Calu3 (cell line): Measurements from ENCODE around the gene ZNF532. TPM values are rescaled to one million over a fixed set of nuclear protein-coding genes. Genes with fewer than 3 reads are reported as not detected.

ENCODE experiments used
- BruUV-seq: library from RNA; stranded (reverse); fragments of 400-500 nt; replicated peaks from 2 replicates; lab custom pipeline; 2021; lab: Mats Ljungman, UMichigan
- CTCF ChIA-PET: fragments of 300-600 bp; sonication (Branson Sonifier 250); formaldehyde crosslinking; loops from one replicate; lab custom pipeline; 2022; ENCODE audit warnings: antibody characterized with exemption; lab: Charles Lee
- DNase-seq: peaks from one replicate; pipeline ENCODE4 v3.0.0; 2022
- H3K27ac Mint-ChIP-seq: one replicate; pipeline ENCODE4 v1.8.0; 2022; ENCODE audit warnings: mixed read lengths; ENCODE audit not compliant: unreplicated experiment
- H3K27me3 Mint-ChIP-seq: one replicate; pipeline ENCODE4 v1.8.0; 2022; ENCODE audit warnings: mixed read lengths; ENCODE audit not compliant: unreplicated experiment
- H3K36me3 Mint-ChIP-seq: one replicate; pipeline ENCODE4 v1.8.0; 2022; ENCODE audit warnings: mild to moderate bottlenecking, moderate library complexity, mixed read lengths; ENCODE audit not compliant: insufficient read depth, unreplicated experiment
- H3K4me1 Mint-ChIP-seq: one replicate; pipeline ENCODE4 v1.8.0; 2022; ENCODE audit warnings: mild to moderate bottlenecking, low read depth, mixed read lengths; ENCODE audit not compliant: unreplicated experiment
- H3K4me3 Mint-ChIP-seq: one replicate; pipeline ENCODE4 v1.8.0; 2022; ENCODE audit warnings: mild to moderate bottlenecking, low read depth, moderate library complexity, mixed read lengths; ENCODE audit not compliant: unreplicated experiment
- H3K9me3 Mint-ChIP-seq: one replicate; pipeline ENCODE4 v1.8.0; 2022; ENCODE audit warnings: low read depth, mixed read lengths; ENCODE audit not compliant: unreplicated experiment
- intact Hi-C: fragments of 100-400 bp; cut with micrococcal nuclease; formaldehyde crosslinking; loops from one replicate; pipeline ENCODE4 v1.10.0; 2022; ENCODE audit not compliant: unreplicated experiment
- total RNA-seq: library from RNA; stranded (reverse); gene quantifications from 2 replicates; pipeline ENCODE4 v1.2.3, GENCODE V29; 2022
- TF ChIP-seq, protein P1 (sequence below): fragments of 200-600 bp; IDR thresholded peaks from one replicate; pipeline ENCODE4 v1.8.0; 2022; ENCODE audit warnings: antibody characterized with exemption; ENCODE audit not compliant: unreplicated experiment

Gene ZNF532
- total RNA-seq, 1 experiment from 2014 or later = 150 TPM

DNA sequence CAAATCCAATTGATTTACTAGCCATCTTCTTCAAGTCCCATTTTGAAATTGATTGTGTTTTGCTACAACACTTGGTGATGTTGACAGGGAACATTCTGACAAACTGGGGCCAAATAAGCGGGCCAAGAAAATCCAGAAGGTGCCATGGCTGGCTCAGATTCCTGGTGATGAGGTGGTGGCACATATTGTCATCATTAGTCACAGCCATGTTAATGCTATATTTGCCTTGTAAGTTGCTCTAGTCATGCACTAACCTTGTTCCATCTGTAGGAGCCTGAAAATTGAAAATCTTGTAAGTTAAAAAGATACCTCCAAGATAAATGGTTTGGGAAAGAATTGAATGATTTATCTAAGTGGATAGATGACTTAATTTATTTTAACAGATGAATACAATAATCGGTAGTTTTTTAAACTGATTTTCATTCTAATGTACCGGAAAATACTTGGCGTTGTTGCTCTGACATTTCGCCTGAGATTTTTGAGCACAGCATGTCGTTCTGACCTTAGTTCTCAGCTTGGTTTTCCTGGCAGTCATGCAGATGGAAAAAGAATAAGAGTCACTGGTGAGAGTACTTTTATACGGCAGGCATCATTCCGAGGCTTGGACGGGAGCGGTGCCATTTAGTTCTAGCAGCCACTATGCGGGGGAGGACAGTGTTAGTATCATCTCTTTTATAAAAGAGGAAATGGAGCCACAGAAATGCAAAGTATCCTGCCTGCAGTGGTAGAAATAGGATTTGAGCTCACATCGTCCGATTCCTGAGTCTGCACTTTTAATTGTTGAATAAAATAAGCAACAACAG is 133.9 kb downstream of the ZNF532 start:
- Mint-ChIP-seq H3K27ac (no peak overlapping the region), H3K36me3 (peaks cover 3% of the 10 kb centered on the region), H3K9me3 (peaks cover 5% of the 10 kb centered on the region), H3K4me1 (peaks cover 51% of the 10 kb centered on the region), H3K27me3 (no peaks in the 10 kb centered on the region), H3K4me3 (no peak overlapping the region)
- DNase-seq = no peak
- CTCF ChIA-PET = interaction anchor here (0.6 kb wide), 1 partner anchor 1946 kb away, joined by 5 read pairs; no protein-coding TSS in a partner anchor
- TF ChIP-seq, protein P1, sequence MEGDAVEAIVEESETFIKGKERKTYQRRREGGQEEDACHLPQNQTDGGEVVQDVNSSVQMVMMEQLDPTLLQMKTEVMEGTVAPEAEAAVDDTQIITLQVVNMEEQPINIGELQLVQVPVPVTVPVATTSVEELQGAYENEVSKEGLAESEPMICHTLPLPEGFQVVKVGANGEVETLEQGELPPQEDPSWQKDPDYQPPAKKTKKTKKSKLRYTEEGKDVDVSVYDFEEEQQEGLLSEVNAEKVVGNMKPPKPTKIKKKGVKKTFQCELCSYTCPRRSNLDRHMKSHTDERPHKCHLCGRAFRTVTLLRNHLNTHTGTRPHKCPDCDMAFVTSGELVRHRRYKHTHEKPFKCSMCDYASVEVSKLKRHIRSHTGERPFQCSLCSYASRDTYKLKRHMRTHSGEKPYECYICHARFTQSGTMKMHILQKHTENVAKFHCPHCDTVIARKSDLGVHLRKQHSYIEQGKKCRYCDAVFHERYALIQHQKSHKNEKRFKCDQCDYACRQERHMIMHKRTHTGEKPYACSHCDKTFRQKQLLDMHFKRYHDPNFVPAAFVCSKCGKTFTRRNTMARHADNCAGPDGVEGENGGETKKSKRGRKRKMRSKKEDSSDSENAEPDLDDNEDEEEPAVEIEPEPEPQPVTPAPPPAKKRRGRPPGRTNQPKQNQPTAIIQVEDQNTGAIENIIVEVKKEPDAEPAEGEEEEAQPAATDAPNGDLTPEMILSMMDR = no peak
- BruUV-seq = no TSS peak
- intact Hi-C loops = loop anchor here (10.0 kb wide), 1 partner anchor 214 kb away; no protein-coding TSS in a partner anchor

DNA sequence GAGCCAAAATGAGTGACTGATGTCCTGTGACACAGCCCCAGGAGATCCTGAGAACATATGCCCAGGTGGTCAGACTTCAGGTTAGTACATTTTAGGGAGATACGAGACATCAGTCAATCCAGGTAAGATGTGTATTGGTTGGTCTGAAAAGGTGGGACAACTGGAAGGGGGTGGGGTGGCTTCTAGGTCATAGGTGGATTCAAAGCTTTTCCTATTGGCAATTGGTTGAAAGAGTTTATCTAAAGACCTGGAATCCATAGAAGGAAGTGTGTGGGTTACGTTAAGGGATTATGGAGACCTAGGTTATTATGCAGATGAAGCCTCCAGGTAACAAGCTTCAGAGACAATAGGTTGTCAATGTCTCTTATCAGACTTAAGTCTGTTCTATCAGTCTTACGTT is 136.5 kb downstream of the ZNF532 start:
- CTCF ChIA-PET = no interaction called here
- no TSS peak for BruUV-seq
- intact Hi-C loops = no loop called here
- Mint-ChIP-seq H3K4me3 (no peak overlapping the region), H3K27me3 (no peaks in the 10 kb centered on the region), H3K36me3 (peaks cover 3% of the 10 kb centered on the region), H3K4me1 (peaks cover 51% of the 10 kb centered on the region), H3K9me3 (peaks cover 7% of the 10 kb centered on the region), H3K27ac (no peak overlapping the region)
- TF ChIP-seq, protein P1 = no peak
- DNase-seq = no peak

DNA sequence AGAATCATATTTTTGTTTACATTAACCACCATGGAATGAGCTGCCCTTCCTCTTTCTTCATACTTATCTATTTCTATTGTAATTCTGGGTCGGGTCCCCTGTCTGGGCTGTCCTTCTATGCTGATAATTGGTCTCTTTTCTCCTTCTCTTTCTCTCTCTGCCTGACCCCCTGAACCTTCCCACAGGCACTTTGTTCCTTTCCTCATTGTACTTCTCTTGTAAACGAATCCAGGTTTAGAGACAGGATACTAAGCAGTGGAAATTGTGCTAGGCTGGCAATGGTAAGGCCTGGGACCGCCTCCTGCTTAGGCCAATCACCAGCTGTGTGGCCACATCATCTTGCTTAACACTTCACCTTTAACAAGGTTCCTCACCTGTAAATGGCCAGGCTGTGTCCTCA is 137.0 kb downstream of the ZNF532 start:
- no peak overlapping the region for H3K27ac Mint-ChIP-seq
- peaks cover 8% of the 10 kb centered on the region for H3K9me3 Mint-ChIP-seq
- H3K36me3 Mint-ChIP-seq = no peaks in the 10 kb centered on the region
- TF ChIP-seq, protein P1 = no peak
- no peak overlapping the region for H3K4me3 Mint-ChIP-seq
- no peaks in the 10 kb centered on the region for H3K27me3 Mint-ChIP-seq
- intact Hi-C loops = no loop called here
- no TSS peak for BruUV-seq
- no peak for DNase-seq
- H3K4me1 Mint-ChIP-seq = peaks cover 47% of the 10 kb centered on the region
- CTCF ChIA-PET = no interaction called here

DNA sequence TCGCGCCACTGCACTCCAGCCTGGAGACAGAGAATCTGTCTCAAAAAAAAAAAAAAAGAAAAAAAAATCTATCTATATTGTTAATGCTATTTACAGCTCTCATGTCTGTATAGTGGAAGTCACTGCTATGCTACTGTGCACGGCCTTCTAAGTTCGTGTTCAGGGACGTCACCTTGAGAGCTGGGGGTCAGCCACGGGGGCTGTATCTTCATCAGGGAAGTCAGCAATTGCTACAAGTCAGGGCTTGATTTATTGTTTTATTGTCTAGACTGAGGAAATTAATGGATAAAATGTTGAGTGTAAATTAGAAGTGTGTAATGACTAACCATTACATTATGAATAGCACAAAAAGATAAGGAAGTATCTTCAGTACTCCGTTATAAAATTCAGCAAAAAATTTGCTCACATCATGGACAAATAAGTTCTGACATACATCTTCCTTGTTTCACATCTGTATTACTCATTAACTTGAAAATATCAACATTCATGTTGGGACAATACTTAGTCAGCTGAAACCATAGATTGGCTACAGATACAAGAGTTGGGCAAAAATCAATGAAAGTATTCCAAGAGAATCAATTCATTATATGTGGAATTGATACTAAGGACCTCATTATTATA is 138.4 kb downstream of the ZNF532 start:
- BruUV-seq = no TSS peak
- H3K36me3 Mint-ChIP-seq = no peaks in the 10 kb centered on the region
- peaks cover 6% of the 10 kb centered on the region for H3K9me3 Mint-ChIP-seq
- intact Hi-C loops = no loop called here
- no peak for DNase-seq
- TF ChIP-seq, protein P1 = no peak
- H3K27me3 Mint-ChIP-seq = no peaks in the 10 kb centered on the region
- no peak overlapping the region for H3K4me3 Mint-ChIP-seq
- peak overlapping the region; percentile 60 for H3K27ac Mint-ChIP-seq
- peaks cover 45% of the 10 kb centered on the region for H3K4me1 Mint-ChIP-seq
- CTCF ChIA-PET = interaction anchor here (0.8 kb wide), 1 partner anchor 59 kb away, joined by 4 read pairs; no protein-coding TSS in a partner anchor
